Mucosa of descending colon (tissue), 3 donors: Measurements from ENCODE around the gene LPCAT2. TPM values are rescaled to one million over a fixed set of nuclear protein-coding genes. Genes with fewer than 3 reads are reported as not detected.

ENCODE experiments used
- ATAC-seq: fragments of 200-7000 bp; cut with Tn5 transposase; one replicate; pipeline ENCODE4 v1.9.1; 2020; ENCODE audit warnings: mild to moderate bottlenecking, moderate library complexity
- DNase-seq, 3 donors: peaks; one replicate each; pipeline ENCODE4 v3.0.0-alpha.2; 2020
- H3K36me3 ChIP-seq: fragments of 200-600 bp; one replicate; pipeline ENCODE4 v1.8.0; 2021; ENCODE audit warnings: low read depth, mild to moderate bottlenecking
- H3K4me1 ChIP-seq: fragments of 200-600 bp; one replicate; pipeline ENCODE4 v1.8.0; 2021; ENCODE audit warnings: low read depth, mild to moderate bottlenecking
- H3K4me3 ChIP-seq: fragments of 200-600 bp; one replicate; pipeline ENCODE4 v1.8.0; 2021; ENCODE audit warnings: mild to moderate bottlenecking
- H3K9me3 ChIP-seq: fragments of 200-600 bp; one replicate; pipeline ENCODE4 v1.8.0; 2021; ENCODE audit warnings: mild to moderate bottlenecking
- CTCF ChIP-seq: fragments of 200-600 bp; IDR thresholded peaks from one replicate; pipeline ENCODE4 v1.8.0; 2022; ENCODE audit warnings: antibody characterized with exemption, mild to moderate bottlenecking
- intact Hi-C, 2 donors: fragments of 100-400 bp; cut with DNase I in 1 of 2; cut with micrococcal nuclease in 1 of 2; formaldehyde crosslinking; loops; one replicate each; pipeline versions ENCODE4 v1.11.0 to v1.11.1; 2022; cut with DNase I, micrococcal nuclease
- total RNA-seq, 3 donors: library from RNA; stranded (reverse); fragmentation: NEBNext Ultra II Directional in 2 of 3; extraction: Animal tissue kit (Norgen Biotek cat#: 25700) in 2 of 3; gene quantifications; one replicate each; pipeline versions ENCODE4 v1.2.1 to v1.2.4, GENCODE V29; 2021 to 2023
- donor health status: DM: no; HTN: no; CAD: no; lungs with moderate emphysema.
- donor health status: DM: no; HTN: no; CAD: no.
- donor health status: DM: no; HTN: yes; CAD: no.

The LPCAT2 gene
- total RNA-seq, 3 donors from 2014 or later, result 11.3 to 22.1 (median 13.8) TPM

GRCh38 chr16:55623640-55624039 lies 114.8 kb downstream of the LPCAT2 start:
- no peak for ATAC-seq

GRCh38 chr16:55624696-55625095 lies 115.8 kb downstream of the LPCAT2 start:
- no peak for TF ChIP-seq CTCF
- H3K4me3 ChIP-seq, result no peak overlapping the region
- intact Hi-C loops, result no loop called here
- no peaks in the 10 kb centered on the region for H3K36me3 ChIP-seq
- DNase-seq (no peak), ATAC-seq (no peak)
- no peaks in the 10 kb centered on the region for H3K4me1 ChIP-seq
- H3K9me3 ChIP-seq, result no peaks in the 10 kb centered on the region

More at GRCh38 chr16:55623640-55624039, 114.8 kb downstream of the LPCAT2 start:
- Histone ChIP-seq H3K36me3 (no peaks in the 10 kb centered on the region), H3K9me3 (no peaks in the 10 kb centered on the region), H3K4me1 (no peaks in the 10 kb centered on the region), H3K4me3 (no peak overlapping the region)
- no peak for DNase-seq
- no peak for TF ChIP-seq CTCF
- intact Hi-C loops, result no loop called here

- no peaks in the 10 kb centered on the region for H3K9me3 ChIP-seq
- ATAC-seq (no peak), DNase-seq (no peak)
- intact Hi-C loops, result no loop called here
- H3K4me3 ChIP-seq, result no peak overlapping the region
- H3K4me1 ChIP-seq, result no peaks in the 10 kb centered on the region
- H3K36me3 ChIP-seq, result no peaks in the 10 kb centered on the region
- no peak for TF ChIP-seq CTCF
Measured at GRCh38 chr16:55625843-55626242, 117.0 kb downstream of the LPCAT2 start.

GRCh38 chr16:55628306-55628968 lies 119.6 kb downstream of the LPCAT2 start:
- DNase-seq, result no peak
- intact Hi-C loops, result no loop called here
- TF ChIP-seq CTCF, result no peak

GRCh38 chr16:55630774-55631173 lies 121.9 kb downstream of the LPCAT2 start:
- no peak for ATAC-seq
- Histone ChIP-seq H3K9me3 (no peaks in the 10 kb centered on the region), H3K4me3 (no peak overlapping the region), H3K36me3 (no peaks in the 10 kb centered on the region), H3K4me1 (no peaks in the 10 kb centered on the region)
- intact Hi-C loops, result no loop called here
- DNase-seq, result no peak
- no peak for TF ChIP-seq CTCF

More at GRCh38 chr16:55628306-55628968, 119.6 kb downstream of the LPCAT2 start:
- no peak overlapping the region for H3K4me3 ChIP-seq
- H3K36me3 ChIP-seq, result no peaks in the 10 kb centered on the region
- no peaks in the 10 kb centered on the region for H3K9me3 ChIP-seq
- no peak for ATAC-seq
- no peaks in the 10 kb centered on the region for H3K4me1 ChIP-seq

- Histone ChIP-seq H3K4me3 (no peak overlapping the region), H3K9me3 (no peaks in the 10 kb centered on the region), H3K36me3 (no peaks in the 10 kb centered on the region), H3K4me1 (no peaks in the 10 kb centered on the region)
- intact Hi-C loops, result no loop called here
- no peak for TF ChIP-seq CTCF
- DNase-seq (no peak), ATAC-seq (no peak)
Measured at GRCh38 chr16:55632259-55632658, 123.4 kb downstream of the LPCAT2 start.
